Measurements from ENCODE around the gene COL13A1.

COL13A1 gene

DNA sequence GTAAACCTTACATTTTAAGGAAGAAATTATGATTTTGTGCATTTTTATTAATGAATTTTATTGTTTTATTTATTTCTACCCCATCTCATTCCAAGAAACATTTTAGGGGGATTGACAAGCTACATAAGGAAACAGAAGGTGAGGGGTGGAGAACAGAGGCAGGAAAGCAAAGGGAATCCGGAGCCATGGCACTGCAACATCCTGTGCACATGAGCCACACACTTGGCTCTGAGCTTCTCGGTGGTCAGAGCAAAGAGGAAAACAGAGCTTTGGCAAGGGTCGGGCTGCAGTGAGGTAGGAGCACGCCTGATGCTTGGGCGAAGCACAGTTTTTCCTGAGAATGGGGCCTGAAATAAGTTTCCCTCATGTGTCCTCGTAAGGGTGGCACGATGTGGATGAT, 68.9 kb downstream of the COL13A1 start:
- no peak for DNase-seq

DNA sequence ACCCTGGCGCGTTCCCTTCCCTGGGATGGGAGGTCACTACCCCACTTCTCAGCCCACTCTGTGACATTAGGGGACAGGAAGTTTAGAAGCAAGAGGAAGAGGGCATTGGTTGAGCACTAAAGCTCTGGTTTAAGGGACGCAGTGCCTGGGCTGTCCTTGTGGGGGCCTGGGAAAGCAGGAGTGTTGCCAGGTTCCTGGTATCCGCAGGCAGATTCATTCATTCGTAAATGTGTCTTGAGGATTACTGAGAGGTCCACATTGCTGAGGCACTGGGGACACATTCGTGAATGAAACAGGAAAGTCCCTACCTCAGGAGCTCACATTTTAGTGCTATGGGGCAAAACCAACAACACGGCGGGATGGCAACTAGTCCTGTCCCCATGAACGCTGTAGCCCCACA, 69.4 kb downstream of the COL13A1 start:
- no peak for DNase-seq

DNA sequence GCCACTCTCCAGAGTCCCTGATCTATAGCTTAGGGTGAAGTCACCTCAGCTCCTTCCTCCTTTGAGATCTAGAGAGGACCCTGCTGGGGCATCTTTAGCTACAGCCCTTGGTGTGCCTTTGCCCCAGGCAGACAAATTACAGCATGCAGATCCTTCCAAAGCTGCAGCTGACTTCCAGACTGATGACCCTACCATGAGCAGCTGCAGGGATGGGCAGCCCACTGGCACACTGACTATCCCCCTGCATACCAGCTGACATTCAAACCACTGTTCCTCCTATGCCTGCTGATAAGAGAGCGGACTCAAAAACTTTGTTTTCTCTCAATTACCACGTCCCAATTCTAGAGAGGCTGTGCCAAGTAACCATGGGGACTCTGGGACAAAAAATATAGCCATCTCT, 70.6 kb downstream of the COL13A1 start:
- no peak for DNase-seq

DNA sequence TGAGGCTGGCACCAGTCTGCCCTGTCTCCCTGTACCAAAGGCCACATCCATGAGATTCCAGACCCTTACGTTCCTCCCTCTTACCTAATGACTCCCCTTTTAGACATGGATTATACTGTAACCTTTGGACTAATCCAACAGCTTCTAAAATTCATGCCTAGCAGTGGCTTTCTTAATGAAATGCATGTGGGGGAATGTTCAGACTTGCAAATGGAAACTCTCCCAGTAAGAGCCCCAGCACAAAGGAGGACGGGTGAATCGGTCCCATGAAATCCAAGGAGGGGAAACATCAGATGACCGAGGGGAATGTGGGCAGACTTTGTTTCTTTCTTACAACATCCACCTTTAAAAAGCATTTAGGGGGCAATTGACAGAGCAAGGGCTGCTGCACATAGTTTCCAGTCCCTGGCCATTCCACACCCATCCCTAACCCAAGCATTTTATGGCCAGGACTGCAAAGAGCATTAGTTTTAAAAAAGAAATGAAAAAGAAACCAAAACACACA, 71.5 kb downstream of the COL13A1 start:
- no peak for DNase-seq

DNA sequence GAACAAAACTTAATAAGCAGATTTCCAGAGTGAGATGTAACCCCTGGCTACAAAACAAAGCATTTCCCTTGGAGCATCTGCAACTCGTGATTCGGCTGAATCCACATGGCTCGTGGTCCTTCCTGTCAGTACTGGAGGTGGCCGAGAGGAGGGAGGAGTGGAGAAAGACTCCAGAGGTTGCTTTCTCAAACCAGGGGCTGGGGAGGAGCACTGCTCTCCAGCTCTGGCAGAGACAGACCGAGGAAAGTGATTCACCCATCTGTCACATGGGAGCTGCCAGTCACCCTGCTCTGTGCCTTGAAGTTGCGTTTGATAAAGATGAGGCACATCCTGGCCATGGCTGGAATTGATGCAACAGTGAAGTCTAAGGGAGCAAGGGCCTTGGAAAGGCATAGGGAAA, 72.7 kb downstream of the COL13A1 start:
- no peak for DNase-seq

DNA sequence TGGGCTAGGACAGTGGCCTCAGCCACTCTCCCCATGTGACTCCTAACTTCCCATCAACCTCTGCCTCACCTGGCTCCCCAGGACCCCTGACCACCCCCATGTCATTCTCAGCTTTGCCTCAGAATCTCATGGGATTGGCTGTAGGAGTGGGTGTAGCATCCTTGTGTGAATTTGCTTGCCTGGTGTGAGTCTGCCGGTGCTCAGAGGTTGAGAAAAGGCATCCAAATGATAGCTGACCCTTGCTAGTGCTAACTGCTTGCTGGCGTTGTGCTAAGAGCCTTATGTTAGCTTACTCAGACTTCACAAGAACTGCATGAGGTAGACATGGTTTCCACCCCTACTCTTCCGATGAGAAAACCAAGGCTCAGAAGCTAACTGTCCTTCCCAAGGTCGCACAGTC, 74.2 kb downstream of the COL13A1 start:
- DNase-seq, result no peak

DNA sequence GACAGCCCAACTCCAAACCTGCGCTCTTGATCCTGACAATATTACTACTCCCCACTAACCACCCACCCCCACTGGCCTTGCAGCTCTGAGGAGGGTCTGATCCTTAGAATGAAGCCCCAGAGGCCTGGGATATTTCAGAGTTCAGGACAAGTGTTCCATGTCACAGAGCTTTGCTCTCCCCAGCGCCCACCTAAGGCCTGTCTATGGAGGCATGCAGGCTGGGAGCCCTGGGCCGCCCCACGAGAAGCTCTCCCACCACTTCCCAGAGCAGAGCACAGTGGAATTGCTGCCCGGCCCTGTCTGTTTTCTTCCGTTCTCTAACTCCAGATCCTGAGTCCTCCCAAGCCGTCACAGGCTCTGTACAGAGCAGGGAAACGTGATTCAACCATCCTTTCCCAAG, 74.6 kb downstream of the COL13A1 start:
- DNase-seq, result no peak

DNA sequence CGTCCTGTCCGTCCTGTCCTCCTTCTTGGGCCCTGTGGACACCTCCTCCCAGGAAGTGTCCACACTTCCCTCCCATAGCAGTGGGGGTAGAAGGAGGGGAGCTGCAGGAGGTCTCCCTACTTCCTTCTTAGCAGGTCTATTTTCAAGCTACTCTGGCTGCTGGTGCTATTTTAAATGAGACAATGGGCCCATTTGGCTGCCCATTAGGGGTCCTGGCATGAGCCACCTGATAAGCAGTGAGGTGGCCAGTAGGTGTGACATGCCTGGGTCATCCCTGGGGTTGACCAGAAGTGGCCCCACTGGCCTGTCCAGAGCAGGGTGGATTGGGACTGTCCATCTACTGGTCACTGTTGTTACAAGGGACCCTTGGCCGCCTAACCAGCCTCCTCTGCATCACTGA, 75.2 kb downstream of the COL13A1 start:
- DNase-seq, result no peak

DNA sequence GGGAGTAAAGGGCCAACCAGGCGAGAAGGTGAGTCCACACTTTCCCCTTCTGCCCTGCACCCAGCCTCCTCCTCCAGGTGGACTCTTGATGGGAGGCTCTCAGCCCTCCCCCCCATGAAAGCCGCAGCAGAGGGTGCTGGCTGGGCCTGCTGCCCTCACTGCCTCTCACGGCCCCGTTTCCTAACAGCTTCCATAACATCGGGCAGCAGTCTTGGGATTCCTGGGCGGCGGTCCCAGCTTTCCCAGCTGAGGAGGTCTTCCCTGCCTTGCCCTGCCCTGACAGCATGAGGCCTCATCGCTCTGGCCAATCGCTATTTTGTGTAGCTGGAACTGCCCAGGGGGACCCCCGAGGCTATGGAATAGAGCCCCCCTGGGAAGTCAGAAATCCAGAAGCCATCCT, 76.3 kb downstream of the COL13A1 start:
- DNase-seq, result no peak

DNA sequence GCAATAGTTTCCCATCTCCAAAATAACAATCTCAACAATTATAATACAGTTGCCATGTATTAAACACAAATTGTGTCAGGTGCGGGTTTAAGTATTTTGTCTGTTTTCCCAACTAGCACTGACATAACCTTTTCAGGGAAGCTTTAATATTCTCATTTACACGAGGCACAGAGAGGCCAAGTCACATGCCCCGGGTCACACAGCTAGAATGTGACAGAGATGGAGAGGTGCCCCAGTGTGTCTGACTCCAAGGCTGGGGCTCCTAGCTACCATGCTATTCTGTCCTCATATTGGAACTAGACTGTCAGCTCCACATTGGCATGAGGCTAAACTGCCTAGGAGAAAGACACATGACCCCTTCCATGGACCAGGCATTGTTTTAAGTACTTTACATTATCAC, 77.2 kb downstream of the COL13A1 start:
- DNase-seq, result no peak

DNA sequence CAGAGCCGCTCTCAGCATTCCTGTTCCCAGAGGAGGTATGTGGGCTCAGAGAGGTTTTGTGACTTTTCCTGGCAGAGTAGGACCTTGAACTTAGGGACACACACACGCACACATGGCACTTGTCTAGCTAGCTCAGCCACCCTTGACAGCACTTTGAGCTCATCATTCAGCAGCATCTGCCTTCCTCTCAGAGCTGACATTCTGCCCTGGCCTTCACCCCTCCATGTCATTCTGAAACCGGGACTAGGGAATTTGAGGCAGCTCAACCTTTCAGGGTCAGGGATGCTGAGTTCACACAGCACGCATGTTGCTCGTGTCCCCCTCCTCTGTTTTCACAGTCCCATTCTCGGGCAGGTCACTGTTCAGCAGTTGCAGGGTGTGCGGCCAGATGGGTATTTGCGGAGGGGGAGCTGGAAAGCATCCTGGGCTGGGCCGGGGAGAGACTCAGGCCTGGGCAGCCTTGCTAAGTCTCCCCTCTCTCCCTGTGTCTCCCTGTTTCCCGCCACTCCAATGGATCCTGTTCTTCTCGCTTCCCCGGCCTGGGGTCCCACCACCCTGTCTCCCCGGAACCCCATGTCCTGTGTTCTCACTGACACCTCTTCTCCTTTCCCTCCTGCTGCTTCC, 78.0 kb downstream of the COL13A1 start:
- no peak for DNase-seq

DNA sequence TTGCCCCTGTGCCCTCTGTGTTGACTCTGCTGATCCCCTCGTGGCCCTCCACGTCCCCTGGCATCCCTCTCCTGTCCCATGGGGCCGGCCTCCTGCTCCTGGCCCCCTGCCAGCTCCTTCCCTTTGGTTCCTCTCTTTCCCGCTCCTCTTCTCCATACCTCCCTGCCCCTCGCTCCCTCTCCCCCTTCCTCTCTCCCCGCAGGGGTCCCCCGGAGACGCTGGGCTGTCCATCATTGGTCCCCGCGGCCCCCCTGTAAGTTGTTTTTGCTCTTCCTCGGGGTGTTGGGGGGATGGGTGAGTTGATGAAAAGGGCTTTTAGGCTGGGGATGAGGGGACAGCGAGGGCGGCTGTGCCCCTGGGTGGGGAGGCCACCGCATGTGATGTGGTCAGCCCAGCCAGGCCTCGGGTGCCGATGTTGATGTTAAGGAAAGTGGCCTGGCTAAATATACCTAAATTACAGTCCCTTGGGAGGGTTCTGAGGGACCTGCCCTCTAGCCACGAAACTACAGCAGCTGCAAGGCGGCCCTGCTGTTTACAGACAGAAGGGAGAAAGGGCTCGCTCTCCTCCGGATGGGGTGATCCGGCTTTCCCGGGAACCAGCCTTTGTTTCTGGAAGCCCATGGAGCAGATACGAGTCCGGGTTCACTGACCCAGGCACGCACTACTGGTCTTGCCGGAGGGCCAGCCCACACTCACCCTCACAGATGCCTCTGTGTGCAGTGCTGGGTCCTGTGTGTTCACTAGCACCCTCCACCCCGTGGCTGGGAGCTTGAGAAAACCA, 78.8 kb downstream of the COL13A1 start:
- DNase-seq, result no peak

DNA sequence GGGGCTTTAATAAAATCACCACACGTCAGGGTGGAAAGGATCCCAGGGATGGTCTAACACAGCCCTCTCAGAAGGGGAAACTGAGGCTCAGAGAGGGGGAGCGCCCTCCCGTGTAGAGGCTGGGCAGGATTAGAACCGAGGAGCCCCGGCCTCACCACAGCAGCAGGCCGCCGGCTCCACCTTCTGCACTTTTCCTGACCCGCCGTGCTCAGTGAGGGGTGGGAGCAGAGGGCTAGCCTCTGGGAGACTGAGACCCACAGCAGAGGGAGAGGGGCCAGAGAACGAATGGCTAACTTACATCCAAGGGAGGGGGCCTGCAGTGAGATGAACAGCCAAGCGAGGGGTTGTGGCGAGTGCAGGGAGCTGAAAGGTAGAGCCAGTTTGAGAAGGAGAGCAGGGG, 79.5 kb downstream of the COL13A1 start:
- no peak for DNase-seq

DNA sequence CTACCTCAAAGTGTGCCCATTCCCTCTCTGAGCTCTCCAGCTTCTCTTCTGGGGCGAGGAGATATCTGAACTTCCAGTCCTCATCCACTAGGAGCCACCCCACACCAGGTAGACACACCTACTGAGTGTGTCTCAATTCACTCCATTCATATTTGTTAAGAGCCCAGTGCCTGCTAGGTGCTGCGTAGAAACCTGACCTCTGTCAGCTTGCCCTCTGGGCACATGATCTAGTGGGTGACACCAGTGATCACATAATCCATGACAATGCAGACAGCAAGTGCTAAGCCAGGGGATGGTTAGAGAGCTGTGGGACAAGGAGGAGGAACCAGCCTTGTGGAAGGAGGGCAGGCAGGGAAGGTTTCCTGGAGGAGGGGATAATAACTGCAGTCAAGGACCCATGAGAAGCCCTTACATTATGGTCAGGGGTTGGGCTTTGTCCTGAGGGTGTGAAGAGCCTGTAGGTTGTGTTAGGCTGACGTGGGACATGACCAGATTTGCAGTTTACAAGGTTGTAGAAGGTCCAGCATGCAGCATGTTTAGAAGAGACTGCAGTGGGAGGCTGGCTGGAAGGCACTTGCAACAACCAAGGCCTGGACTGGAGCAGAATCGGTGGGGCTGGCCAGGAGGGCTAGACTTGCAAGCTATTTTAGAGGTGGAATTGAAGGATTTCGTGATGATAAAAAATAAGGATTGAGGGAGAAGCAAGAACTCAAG, 81.8 kb downstream of the COL13A1 start:
- no peak for DNase-seq

DNA sequence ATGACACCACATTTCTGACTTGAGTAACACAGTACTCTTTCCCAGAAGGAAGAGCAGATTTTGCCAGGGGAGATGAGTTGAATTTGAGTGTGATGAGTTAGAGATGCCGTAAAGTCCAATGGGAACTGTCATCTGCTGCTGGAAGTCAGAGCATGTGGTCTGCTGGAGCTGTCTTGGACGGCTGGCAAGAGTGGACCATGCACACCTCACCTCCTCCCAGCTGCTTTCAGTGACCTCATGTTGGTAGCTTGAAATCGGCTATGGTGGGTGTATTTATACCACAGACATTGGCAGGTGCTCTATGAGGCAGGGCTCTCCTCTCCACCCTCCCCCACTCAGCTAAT, 82.3 kb downstream of the COL13A1 start:
- no peak for DNase-seq

DNA sequence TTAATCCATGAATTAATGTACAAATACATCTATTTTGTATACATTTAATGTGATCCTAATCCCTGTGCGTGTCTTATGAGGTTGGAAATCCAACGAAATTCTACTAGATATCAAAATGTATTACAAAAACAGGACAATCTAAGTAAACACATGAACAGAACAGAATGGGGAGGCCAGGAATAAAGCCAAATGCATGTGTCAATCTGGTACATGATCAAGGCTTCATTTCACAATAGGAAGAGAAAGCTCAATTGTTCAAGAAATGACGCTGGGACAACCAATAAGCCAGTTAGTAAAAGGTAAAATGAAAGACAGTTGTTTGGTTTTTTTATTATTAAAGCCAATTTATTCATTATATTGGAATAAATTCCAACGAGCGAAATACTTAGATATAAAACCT, 83.0 kb downstream of the COL13A1 start:
- no peak for DNase-seq

DNA sequence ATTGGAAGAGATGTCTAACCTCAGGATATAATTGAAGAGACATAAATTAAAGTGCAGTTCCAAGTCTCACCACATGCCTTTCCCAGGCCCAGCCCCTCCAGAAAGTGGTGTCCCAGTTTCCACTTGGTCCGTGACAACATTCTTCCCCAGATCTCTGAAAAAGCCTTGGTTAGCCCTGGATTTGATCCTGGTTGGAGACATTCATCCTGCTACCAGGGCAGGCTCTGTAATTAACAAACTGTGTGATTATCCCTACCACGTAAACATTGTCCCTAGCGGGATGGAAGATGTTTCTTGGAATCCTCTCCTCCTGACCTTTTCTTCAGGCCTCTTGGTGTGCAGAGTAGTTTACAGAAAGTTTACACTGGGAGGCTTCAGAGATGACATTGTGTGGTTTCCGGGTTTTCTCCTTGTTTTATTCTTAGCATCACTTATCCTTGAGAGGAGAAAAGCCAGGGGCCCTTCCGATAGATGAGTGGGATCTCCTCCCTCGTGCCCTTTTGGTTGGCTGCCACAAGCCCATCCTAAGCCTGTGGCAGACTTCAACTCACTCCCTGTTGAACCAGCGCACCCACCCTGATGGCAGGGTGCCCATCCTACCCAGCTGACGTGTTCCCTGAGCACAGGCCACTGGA, 83.8 kb downstream of the COL13A1 start:
- DNase-seq, result peak in 1 of 2 experiments; percentile 3

DNA sequence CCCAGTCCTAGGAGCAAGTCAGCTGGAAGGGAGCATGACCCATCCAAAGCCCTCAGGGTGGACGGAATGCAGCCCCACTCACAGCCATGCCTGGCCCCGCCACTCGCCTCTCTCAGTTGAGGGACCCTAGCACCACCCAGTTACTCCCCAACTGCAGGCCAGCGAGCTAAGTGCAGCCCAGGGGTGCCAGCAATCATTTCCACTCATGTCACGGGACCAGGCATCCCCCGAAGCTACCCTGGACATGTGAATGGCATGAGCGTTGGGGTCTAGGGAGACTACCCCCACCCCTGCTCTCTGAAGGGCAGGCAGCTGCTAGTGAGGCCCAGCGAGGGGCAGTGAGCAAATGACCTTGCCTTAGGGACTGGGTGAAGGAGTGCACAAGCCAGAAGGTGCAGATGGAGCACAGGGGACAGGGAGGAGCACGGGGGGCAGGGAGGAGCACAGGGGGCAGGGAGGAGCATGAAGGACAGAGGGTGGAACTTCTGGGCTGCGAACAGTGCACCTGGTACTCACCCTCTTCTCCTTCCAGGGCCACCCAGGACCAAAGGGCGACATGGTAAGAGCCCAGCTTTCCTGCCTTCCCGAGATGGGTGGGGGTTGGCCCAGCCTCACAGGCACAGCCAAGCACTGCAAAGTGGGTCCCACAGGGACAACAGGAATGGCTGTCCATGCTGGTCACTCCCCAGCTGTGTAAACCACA, 87.3 kb downstream of the COL13A1 start:
- DNase-seq, result no peak

DNA sequence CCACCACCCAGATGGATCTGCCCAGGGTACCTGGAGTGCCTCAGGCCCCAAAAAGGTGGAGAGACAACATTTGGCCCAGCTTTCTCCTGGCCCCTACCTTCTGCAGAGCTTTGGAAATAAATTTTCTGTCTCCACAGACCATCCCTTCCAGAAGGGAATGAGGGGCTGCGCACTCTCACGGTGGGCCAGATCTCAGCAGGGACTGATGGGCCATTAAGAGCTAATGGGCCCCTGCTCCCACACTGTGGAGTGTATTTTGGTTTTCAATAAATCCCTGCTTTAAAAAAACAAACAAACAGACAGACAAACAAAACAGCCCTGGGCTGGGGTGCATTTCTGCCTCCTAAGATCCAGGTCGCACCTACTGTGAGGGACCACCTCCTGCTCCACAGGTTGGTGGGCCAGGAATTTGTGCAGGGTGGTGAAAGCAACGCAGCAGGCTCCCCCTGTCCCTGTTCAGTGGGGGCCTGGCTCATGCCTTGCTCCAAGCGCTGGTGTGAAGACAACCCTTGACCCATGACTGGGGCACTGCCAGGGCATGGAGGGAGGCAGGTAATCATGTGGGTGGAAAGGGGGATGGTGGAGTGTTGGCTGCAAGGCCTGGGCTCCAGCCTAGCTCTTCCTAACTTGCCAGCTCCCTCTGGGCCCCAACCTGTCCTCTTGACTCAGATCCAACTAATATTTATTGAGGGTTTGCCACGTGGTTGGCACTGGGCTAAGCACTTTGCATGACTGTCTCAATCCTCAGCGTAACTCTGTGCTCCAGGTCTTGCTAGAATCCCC, 88.5 kb downstream of the COL13A1 start:
- DNase-seq, result no peak

DNA sequence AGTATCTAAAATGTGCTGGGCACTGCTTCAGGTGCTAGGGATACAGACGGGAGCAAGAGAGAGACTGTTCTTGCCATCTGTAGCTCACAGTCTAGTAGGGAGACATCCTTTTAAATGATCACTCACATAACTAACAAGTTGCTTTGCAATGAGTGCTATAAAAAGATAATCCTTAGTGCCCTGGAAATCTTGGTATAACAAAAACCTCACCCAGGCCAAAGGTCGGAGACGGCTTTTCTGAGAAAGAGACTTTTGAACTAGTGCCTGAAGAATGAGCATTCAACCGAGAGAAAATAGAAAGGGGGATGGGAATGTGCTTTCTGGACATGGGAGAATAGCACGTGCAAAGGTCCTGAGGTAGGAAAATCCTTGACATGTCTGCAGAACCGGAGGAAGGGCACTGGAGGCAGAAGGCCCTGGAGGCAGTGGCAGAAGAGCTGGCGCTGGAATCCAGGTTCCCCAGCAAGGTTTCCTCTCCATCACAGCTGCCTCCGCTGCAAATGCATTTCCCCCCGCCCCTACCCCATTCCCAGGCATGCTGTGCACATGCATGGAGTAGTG, 89.4 kb downstream of the COL13A1 start:
- no peak for DNase-seq

DNA sequence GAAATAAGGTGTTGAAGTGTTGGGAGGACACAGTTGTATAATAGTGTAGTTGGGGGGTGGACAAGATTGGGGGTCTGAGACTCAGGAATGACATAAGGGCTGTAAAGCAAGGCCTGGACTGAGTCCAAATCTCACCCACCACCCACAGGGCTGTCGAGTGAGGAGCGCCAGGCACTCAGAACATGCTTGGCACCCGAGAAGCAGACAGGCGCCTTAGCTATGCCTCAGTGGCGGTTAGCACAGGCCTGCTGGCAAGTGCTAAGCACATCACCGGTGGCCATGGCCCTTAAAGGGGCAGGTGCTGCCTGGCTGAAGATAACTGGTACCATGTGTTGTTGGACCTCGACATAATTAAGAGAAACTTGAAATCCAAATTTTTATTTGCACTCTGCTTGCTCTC, 90.7 kb downstream of the COL13A1 start:
- no peak for DNase-seq

DNA sequence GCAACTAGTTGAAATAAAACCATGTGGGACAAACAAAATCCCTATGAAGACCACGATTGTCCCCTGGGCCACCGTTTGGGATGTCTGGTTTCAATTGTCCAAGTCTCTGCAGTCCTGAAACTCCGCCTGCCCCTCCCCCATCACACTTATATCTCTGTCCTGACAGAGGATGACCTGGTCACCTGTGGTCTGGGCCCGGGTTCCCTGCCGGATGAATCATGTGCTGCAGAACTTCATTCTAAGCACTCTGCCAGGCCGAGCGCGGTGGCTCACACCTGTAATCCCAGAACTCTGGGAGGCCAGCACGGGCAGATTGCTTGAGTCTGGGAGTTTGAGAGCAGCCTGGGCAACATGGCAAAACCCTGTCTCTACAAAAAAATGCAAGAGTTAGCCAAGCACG, 91.1 kb downstream of the COL13A1 start:
- no peak for DNase-seq
